ENCODE results near the gene CFAP46.

Gene CFAP46

GRCh38 chr10:132790934-132791829, 151.2 kb downstream of the CFAP46 start:
- H3K4me3 ChIP-seq (ENCODE audit: low read depth in 1 of 5, low read length in 5 of 5): no peak overlapping the region
- H3K27ac ChIP-seq (ENCODE audit: low read depth, low read length): no peak overlapping the region
- no peaks in the 10 kb centered on the region for H3K9me3 ChIP-seq (ENCODE audit: control insufficient read depth in 5 of 5, low read length in 5 of 5)
- peaks cover 30 to 66% (median 49%) of the 10 kb centered on the region in 5 donors for H3K27me3 ChIP-seq (ENCODE audit: control insufficient read depth in 5 of 5, insufficient read depth in 4 of 5, low read length in 5 of 5)
- no peaks in the 10 kb centered on the region for H3K36me3 ChIP-seq (ENCODE audit: control insufficient read depth in 5 of 5, insufficient read depth in 5 of 5, low read length in 5 of 5)
- no peak overlapping the region for H3K9ac ChIP-seq (ENCODE audit: low read length in 5 of 5)
- H3K4me1 ChIP-seq (ENCODE audit: control insufficient read depth in 5 of 5, insufficient read depth in 5 of 5, low read length in 5 of 5): peaks cover 2 to 24% (median 14%) of the 10 kb centered on the region in 5 donors

GRCh38 chr10:132790470-132790869, 151.9 kb downstream of the CFAP46 start:
- Histone ChIP-seq H3K27me3 (ENCODE audit: control insufficient read depth in 5 of 5, insufficient read depth in 4 of 5, low read length in 5 of 5) (peaks cover 30 to 66% (median 49%) of the 10 kb centered on the region in 5 donors), H3K9ac (ENCODE audit: low read length in 5 of 5) (no peak overlapping the region), H3K36me3 (ENCODE audit: control insufficient read depth in 5 of 5, insufficient read depth in 5 of 5, low read length in 5 of 5) (no peaks in the 10 kb centered on the region), H3K4me3 (ENCODE audit: low read depth in 1 of 5, low read length in 5 of 5) (no peak overlapping the region), H3K9me3 (ENCODE audit: control insufficient read depth in 5 of 5, low read length in 5 of 5) (no peaks in the 10 kb centered on the region), H3K27ac (ENCODE audit: low read depth, low read length) (no peak overlapping the region), H3K4me1 (ENCODE audit: control insufficient read depth in 5 of 5, insufficient read depth in 5 of 5, low read length in 5 of 5) (peaks cover 2 to 25% (median 15%) of the 10 kb centered on the region in 5 donors)

GRCh38 chr10:132789659-132790148, 152.7 kb downstream of the CFAP46 start:
- Histone ChIP-seq H3K4me3 (ENCODE audit: low read depth in 1 of 5, low read length in 5 of 5) (no peak overlapping the region), H3K27ac (ENCODE audit: low read depth, low read length) (no peak overlapping the region), H3K4me1 (ENCODE audit: control insufficient read depth in 5 of 5, insufficient read depth in 5 of 5, low read length in 5 of 5) (peaks cover 2 to 25% (median 15%) of the 10 kb centered on the region in 5 donors), H3K27me3 (ENCODE audit: control insufficient read depth in 5 of 5, insufficient read depth in 4 of 5, low read length in 5 of 5) (peaks cover 34 to 71% (median 52%) of the 10 kb centered on the region in 5 donors), H3K36me3 (ENCODE audit: control insufficient read depth in 5 of 5, insufficient read depth in 5 of 5, low read length in 5 of 5) (no peaks in the 10 kb centered on the region), H3K9ac (ENCODE audit: low read length in 5 of 5) (no peak overlapping the region), H3K9me3 (ENCODE audit: control insufficient read depth in 5 of 5, low read length in 5 of 5) (no peaks in the 10 kb centered on the region)

- no peaks in the 10 kb centered on the region for H3K9me3 ChIP-seq (ENCODE audit: control insufficient read depth in 5 of 5, low read length in 5 of 5)
- no peak overlapping the region for H3K9ac ChIP-seq (ENCODE audit: low read length in 5 of 5)
- H3K4me1 ChIP-seq (ENCODE audit: control insufficient read depth in 5 of 5, insufficient read depth in 5 of 5, low read length in 5 of 5): peaks cover 2 to 22% (median 12%) of the 10 kb centered on the region in 5 donors
- no peak overlapping the region for H3K27ac ChIP-seq (ENCODE audit: low read depth, low read length)
- H3K4me3 ChIP-seq (ENCODE audit: low read depth in 1 of 5, low read length in 5 of 5): no peak overlapping the region
- H3K36me3 ChIP-seq (ENCODE audit: control insufficient read depth in 5 of 5, insufficient read depth in 5 of 5, low read length in 5 of 5): no peaks in the 10 kb centered on the region
- peaks cover 33 to 73% (median 55%) of the 10 kb centered on the region in 5 donors for H3K27me3 ChIP-seq (ENCODE audit: control insufficient read depth in 5 of 5, insufficient read depth in 4 of 5, low read length in 5 of 5)
These were observed 153.5 kb downstream of the CFAP46 start for GRCh38 chr10:132788831-132789219.

GRCh38 chr10:132788180-132788830, 154.1 kb downstream of the CFAP46 start:
- Histone ChIP-seq H3K4me1 (ENCODE audit: control insufficient read depth in 5 of 5, insufficient read depth in 5 of 5, low read length in 5 of 5) (peaks cover 2 to 20% (median 12%) of the 10 kb centered on the region in 5 donors), H3K27ac (ENCODE audit: low read depth, low read length) (no peak overlapping the region), H3K9ac (ENCODE audit: low read length in 5 of 5) (no peak overlapping the region), H3K36me3 (ENCODE audit: control insufficient read depth in 5 of 5, insufficient read depth in 5 of 5, low read length in 5 of 5) (peaks cover 0 to 4% (median 2%) of the 10 kb centered on the region in 5 donors), H3K27me3 (ENCODE audit: control insufficient read depth in 5 of 5, insufficient read depth in 4 of 5, low read length in 5 of 5) (peaks cover 33 to 70% (median 53%) of the 10 kb centered on the region in 5 donors), H3K4me3 (ENCODE audit: low read depth in 1 of 5, low read length in 5 of 5) (no peak overlapping the region), H3K9me3 (ENCODE audit: control insufficient read depth in 5 of 5, low read length in 5 of 5) (no peaks in the 10 kb centered on the region)

- Histone ChIP-seq H3K27ac (ENCODE audit: low read depth, low read length) (no peak overlapping the region), H3K4me1 (ENCODE audit: control insufficient read depth in 5 of 5, insufficient read depth in 5 of 5, low read length in 5 of 5) (peaks cover 1 to 20% (median 12%) of the 10 kb centered on the region in 5 donors), H3K36me3 (ENCODE audit: control insufficient read depth in 5 of 5, insufficient read depth in 5 of 5, low read length in 5 of 5) (peaks cover 3 to 9% (median 7%) of the 10 kb centered on the region in 5 donors), H3K9me3 (ENCODE audit: control insufficient read depth in 5 of 5, low read length in 5 of 5) (no peaks in the 10 kb centered on the region), H3K4me3 (ENCODE audit: low read depth in 1 of 5, low read length in 5 of 5) (no peak overlapping the region), H3K27me3 (ENCODE audit: control insufficient read depth in 5 of 5, insufficient read depth in 4 of 5, low read length in 5 of 5) (peaks cover 33 to 64% (median 49%) of the 10 kb centered on the region in 5 donors), H3K9ac (ENCODE audit: low read length in 5 of 5) (no peak overlapping the region)
These were observed 154.7 kb downstream of the CFAP46 start for GRCh38 chr10:132787495-132788179.

- Histone ChIP-seq H3K27ac (ENCODE audit: low read depth, low read length) (no peak overlapping the region), H3K36me3 (ENCODE audit: control insufficient read depth in 5 of 5, insufficient read depth in 5 of 5, low read length in 5 of 5) (peaks cover 4 to 15% (median 12%) of the 10 kb centered on the region in 5 donors), H3K9me3 (ENCODE audit: control insufficient read depth in 5 of 5, low read length in 5 of 5) (no peaks in the 10 kb centered on the region), H3K4me1 (ENCODE audit: control insufficient read depth in 5 of 5, insufficient read depth in 5 of 5, low read length in 5 of 5) (peaks cover 0 to 20% (median 12%) of the 10 kb centered on the region in 5 donors), H3K4me3 (ENCODE audit: low read depth in 1 of 5, low read length in 5 of 5) (peak overlapping the region in 1 of 5 donors; percentile 22), H3K9ac (ENCODE audit: low read length in 5 of 5) (no peak overlapping the region), H3K27me3 (ENCODE audit: control insufficient read depth in 5 of 5, insufficient read depth in 4 of 5, low read length in 5 of 5) (peaks cover 33 to 63% (median 48%) of the 10 kb centered on the region in 5 donors)
These were observed 155.4 kb downstream of the CFAP46 start for GRCh38 chr10:132786884-132787494.

- H3K27ac ChIP-seq (ENCODE audit: low read depth, low read length): no peak overlapping the region
- peaks cover 0 to 20% (median 12%) of the 10 kb centered on the region in 5 donors for H3K4me1 ChIP-seq (ENCODE audit: control insufficient read depth in 5 of 5, insufficient read depth in 5 of 5, low read length in 5 of 5)
- peaks cover 31 to 60% (median 48%) of the 10 kb centered on the region in 5 donors for H3K27me3 ChIP-seq (ENCODE audit: control insufficient read depth in 5 of 5, insufficient read depth in 4 of 5, low read length in 5 of 5)
- no peak overlapping the region for H3K4me3 ChIP-seq (ENCODE audit: low read depth in 1 of 5, low read length in 5 of 5)
- H3K9me3 ChIP-seq (ENCODE audit: control insufficient read depth in 5 of 5, low read length in 5 of 5): no peaks in the 10 kb centered on the region
- peaks cover 4 to 20% (median 17%) of the 10 kb centered on the region in 5 donors for H3K36me3 ChIP-seq (ENCODE audit: control insufficient read depth in 5 of 5, insufficient read depth in 5 of 5, low read length in 5 of 5)
- no peak overlapping the region for H3K9ac ChIP-seq (ENCODE audit: low read length in 5 of 5)
These were observed 155.9 kb downstream of the CFAP46 start for GRCh38 chr10:132786476-132786883.

- Histone ChIP-seq H3K4me1 (ENCODE audit: control insufficient read depth in 5 of 5, insufficient read depth in 5 of 5, low read length in 5 of 5) (peaks cover 0 to 20% (median 12%) of the 10 kb centered on the region in 5 donors), H3K36me3 (ENCODE audit: control insufficient read depth in 5 of 5, insufficient read depth in 5 of 5, low read length in 5 of 5) (peaks cover 4 to 25% (median 22%) of the 10 kb centered on the region in 5 donors), H3K9ac (ENCODE audit: low read length in 5 of 5) (no peak within 1 kb of the TSS), H3K27ac (ENCODE audit: low read depth, low read length) (no peak within 1 kb of the TSS), H3K4me3 (ENCODE audit: low read depth in 1 of 5, low read length in 5 of 5) (peak within 1 kb of the TSS in 1 of 5 donors; percentile 22), H3K9me3 (ENCODE audit: control insufficient read depth in 5 of 5, low read length in 5 of 5) (no peaks in the 10 kb centered on the region), H3K27me3 (ENCODE audit: control insufficient read depth in 5 of 5, insufficient read depth in 4 of 5, low read length in 5 of 5) (peaks cover 30 to 55% (median 44%) of the 10 kb centered on the region in 5 donors)
These were observed 156.5 kb downstream of the CFAP46 start, which contains the start of gene NKX6-2 for GRCh38 chr10:132785723-132786475. NKX6-2 (minus strand) TSS chr10:132786147; CDS start chr10:132785948, 199 bp downstream.

Data from subcutaneous abdominal adipose tissue (tissue), 5 donors.